ENCODE results near the gene CAPN5. TPM values are rescaled to one million over a fixed set of nuclear protein-coding genes. Genes with fewer than 3 reads are reported as not detected.

The CAPN5 gene
- total and polyA plus RNA-seq, 2 of the 8 experiments (the other 6 are each of a cell fraction or from before 2014, with no cell fraction given): 21.5 to 22.4 TPM

GRCh38 chr11:77130763-77131513, 64.2 kb downstream of the CAPN5 start (continued):
- TF ChIP-seq CHD7 (IDR thresholded peaks at IDR 0.05; ENCODE audit: insufficient replicate concordance, low read length): no peak
- TF ChIP-seq SP2 (IDR thresholded peaks at IDR 0.05; ENCODE audit: low read length): no peak
- no peak for TF ChIP-seq MAX (IDR thresholded peaks at IDR 0.05)
- TF ChIP-seq ATF3 (IDR thresholded peaks at IDR 0.05; ENCODE audit: insufficient read depth, low read depth, low read length): no peak
- no peak for TF ChIP-seq BCL11A (IDR thresholded peaks at IDR 0.05; ENCODE audit: low read depth in 2 of 2, low read length in 2 of 2)
- no peak for TF ChIP-seq TBP (IDR thresholded peaks at IDR 0.05; ENCODE audit: low read depth, low read length)
- TF ChIP-seq E2F6 (IDR thresholded peaks at IDR 0.05): no peak
- no peak for TF ChIP-seq SIRT6 (IDR thresholded peaks at IDR 0.05; ENCODE audit: low read length)
- no peak for TF ChIP-seq RBBP5 (IDR thresholded peaks at IDR 0.05; ENCODE audit: borderline replicate concordance, low read depth, low read length)
